Measurements from ENCODE around the gene RTL10.
A peak's percentile ranks its signal among the peaks of the same experiment; 100 is the strongest.

Gene RTL10

GRCh38 chr22:19872779-19873137 is 18.1 kb upstream of the RTL10 start:
- Mint-ChIP-seq H3K9me3 (no peaks in the 10 kb centered on the region), H3K4me3 (no peak overlapping the region), H3K4me1 (peaks cover 10% of the 10 kb centered on the region), H3K27ac (no peak overlapping the region), H3K36me3 (no peaks in the 10 kb centered on the region), H3K27me3 (no peaks in the 10 kb centered on the region)

- Mint-ChIP-seq H3K36me3 (no peaks in the 10 kb centered on the region), H3K9me3 (no peaks in the 10 kb centered on the region), H3K4me3 (no peak overlapping the region), H3K27ac (no peak overlapping the region), H3K27me3 (no peaks in the 10 kb centered on the region), H3K4me1 (peaks cover 10% of the 10 kb centered on the region)
Measured at GRCh38 chr22:19871845-19872778, 17.4 kb upstream of the RTL10 start.

- Mint-ChIP-seq H3K27ac (no peak overlapping the region), H3K27me3 (no peaks in the 10 kb centered on the region), H3K9me3 (no peaks in the 10 kb centered on the region), H3K36me3 (no peaks in the 10 kb centered on the region), H3K4me3 (no peak overlapping the region), H3K4me1 (peaks cover 10% of the 10 kb centered on the region)
Measured at GRCh38 chr22:19871023-19871844, 16.6 kb upstream of the RTL10 start.

- Mint-ChIP-seq H3K9me3 (no peaks in the 10 kb centered on the region), H3K4me3 (no peak overlapping the region), H3K27me3 (no peaks in the 10 kb centered on the region), H3K36me3 (no peaks in the 10 kb centered on the region), H3K27ac (no peak overlapping the region), H3K4me1 (peaks cover 13% of the 10 kb centered on the region)
Measured at GRCh38 chr22:19870153-19871022, 15.7 kb upstream of the RTL10 start.

GRCh38 chr22:19869497-19870152 is 15.0 kb upstream of the RTL10 start:
- Mint-ChIP-seq H3K27me3 (no peaks in the 10 kb centered on the region), H3K27ac (no peak overlapping the region), H3K4me1 (peaks cover 15% of the 10 kb centered on the region), H3K4me3 (no peak overlapping the region), H3K9me3 (no peaks in the 10 kb centered on the region), H3K36me3 (no peaks in the 10 kb centered on the region)

GRCh38 chr22:19868773-19869471 is 14.2 kb upstream of the RTL10 start:
- Mint-ChIP-seq H3K4me1 (peaks cover 8% of the 10 kb centered on the region), H3K9me3 (no peaks in the 10 kb centered on the region), H3K27me3 (no peaks in the 10 kb centered on the region), H3K36me3 (no peaks in the 10 kb centered on the region), H3K4me3 (no peak overlapping the region), H3K27ac (no peak overlapping the region)

GRCh38 chr22:19868333-19868732 is 13.7 kb upstream of the RTL10 start:
- Mint-ChIP-seq H3K4me1 (peaks cover 14% of the 10 kb centered on the region), H3K27ac (no peak overlapping the region)

GRCh38 chr22:19867617-19868016 is 12.9 kb upstream of the RTL10 start:
- no peaks in the 10 kb centered on the region for H3K36me3 Mint-ChIP-seq
- H3K4me1 Mint-ChIP-seq = peaks cover 15% of the 10 kb centered on the region
- H3K27ac Mint-ChIP-seq = no peak overlapping the region
- H3K9me3 Mint-ChIP-seq = no peaks in the 10 kb centered on the region
- H3K4me3 Mint-ChIP-seq = no peak overlapping the region
- H3K27me3 Mint-ChIP-seq = no peaks in the 10 kb centered on the region

More at GRCh38 chr22:19868333-19868732, 13.7 kb upstream of the RTL10 start:
- Mint-ChIP-seq H3K27me3 (no peaks in the 10 kb centered on the region), H3K9me3 (no peaks in the 10 kb centered on the region), H3K36me3 (no peaks in the 10 kb centered on the region), H3K4me3 (no peak overlapping the region)

- Mint-ChIP-seq H3K27me3 (no peaks in the 10 kb centered on the region), H3K27ac (no peak overlapping the region), H3K4me1 (peaks cover 15% of the 10 kb centered on the region), H3K9me3 (no peaks in the 10 kb centered on the region), H3K36me3 (no peaks in the 10 kb centered on the region), H3K4me3 (no peak overlapping the region)
Measured at GRCh38 chr22:19866665-19867009, 12.0 kb upstream of the RTL10 start.

GRCh38 chr22:19865141-19865829 is 10.6 kb upstream of the RTL10 start:
- H3K27ac Mint-ChIP-seq = no peak overlapping the region
- peaks cover 21% of the 10 kb centered on the region for H3K4me1 Mint-ChIP-seq

GRCh38 chr22:19864538-19865106 is 9.9 kb upstream of the RTL10 start:
- H3K9me3 Mint-ChIP-seq = no peaks in the 10 kb centered on the region
- H3K36me3 Mint-ChIP-seq = no peaks in the 10 kb centered on the region
- H3K27me3 Mint-ChIP-seq = no peaks in the 10 kb centered on the region
- H3K27ac Mint-ChIP-seq = peak overlapping the region; percentile 36
- no peak overlapping the region for H3K4me3 Mint-ChIP-seq
- H3K4me1 Mint-ChIP-seq = peaks cover 25% of the 10 kb centered on the region

More at GRCh38 chr22:19865141-19865829, 10.6 kb upstream of the RTL10 start:
- Mint-ChIP-seq H3K4me3 (no peak overlapping the region), H3K36me3 (no peaks in the 10 kb centered on the region), H3K27me3 (no peaks in the 10 kb centered on the region), H3K9me3 (no peaks in the 10 kb centered on the region)

- Mint-ChIP-seq H3K36me3 (no peaks in the 10 kb centered on the region), H3K4me1 (peaks cover 31% of the 10 kb centered on the region), H3K27ac (peak overlapping the region; percentile 35), H3K9me3 (no peaks in the 10 kb centered on the region), H3K27me3 (no peaks in the 10 kb centered on the region), H3K4me3 (no peak overlapping the region)
Measured at GRCh38 chr22:19863571-19863970, 8.9 kb upstream of the RTL10 start.

- no peaks in the 10 kb centered on the region for H3K27me3 Mint-ChIP-seq
- peaks cover under 1% of the 10 kb centered on the region for H3K36me3 Mint-ChIP-seq
- H3K27ac Mint-ChIP-seq = no peak overlapping the region
- H3K4me1 Mint-ChIP-seq = peaks cover 38% of the 10 kb centered on the region
- no peaks in the 10 kb centered on the region for H3K9me3 Mint-ChIP-seq
- no peak overlapping the region for H3K4me3 Mint-ChIP-seq
Measured at GRCh38 chr22:19862619-19863246, 8.1 kb upstream of the RTL10 start.
